GM21390 (cell line): ENCODE data around the gene USP15.
"Not testable (repeated sequence)": the region's sequence is repeated elsewhere in the genome, so short reads cannot be mapped to it uniquely, and the experiment has no call there.

Source experiments
- ATAC-seq: cut with Tn5 transposase; IDR thresholded peaks from one replicate; pipeline ENCODE4 v1.9.1; 2021; ENCODE audit not compliant: unreplicated experiment

Gene USP15

DNA sequence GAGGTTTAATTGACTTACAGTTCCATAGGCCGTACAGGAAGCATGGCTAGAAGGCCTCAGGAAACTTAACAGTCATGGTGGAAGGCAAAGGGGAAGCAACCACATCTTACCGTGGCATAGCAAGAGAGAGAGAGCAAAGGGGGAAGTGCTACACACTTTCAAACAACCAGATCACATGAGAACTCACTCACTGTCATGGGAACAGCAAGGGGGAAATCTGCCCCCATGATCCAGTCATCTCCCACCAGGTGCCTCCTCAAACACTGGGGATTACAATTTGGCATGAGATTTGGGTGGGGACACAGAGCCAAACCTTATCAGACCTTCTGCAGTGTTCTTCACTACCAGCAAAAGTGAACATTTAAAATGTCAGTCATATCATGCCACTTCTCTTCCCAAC is 58.9 kb downstream of the USP15 start:
- no peak for ATAC-seq

DNA sequence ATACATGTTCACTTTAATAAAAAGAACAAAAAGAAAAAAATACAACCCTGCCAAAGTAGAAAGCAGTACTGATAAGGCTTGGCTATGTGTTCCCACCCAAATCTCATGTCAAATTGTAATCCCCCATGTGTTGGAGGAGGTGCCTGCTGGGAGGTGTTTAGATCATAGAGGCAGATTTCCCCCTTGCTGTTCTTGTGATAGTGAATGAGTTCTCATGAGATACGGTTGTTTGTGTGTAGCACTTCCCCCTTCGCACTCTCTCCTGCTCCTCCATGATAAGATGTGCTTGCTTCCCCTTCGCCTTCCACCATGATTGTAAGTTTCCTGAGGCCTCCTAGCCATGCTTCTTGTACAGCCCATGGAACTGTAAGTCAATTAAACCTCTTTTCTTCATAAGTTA is 59.9 kb downstream of the USP15 start:
- ATAC-seq, result no peak

DNA sequence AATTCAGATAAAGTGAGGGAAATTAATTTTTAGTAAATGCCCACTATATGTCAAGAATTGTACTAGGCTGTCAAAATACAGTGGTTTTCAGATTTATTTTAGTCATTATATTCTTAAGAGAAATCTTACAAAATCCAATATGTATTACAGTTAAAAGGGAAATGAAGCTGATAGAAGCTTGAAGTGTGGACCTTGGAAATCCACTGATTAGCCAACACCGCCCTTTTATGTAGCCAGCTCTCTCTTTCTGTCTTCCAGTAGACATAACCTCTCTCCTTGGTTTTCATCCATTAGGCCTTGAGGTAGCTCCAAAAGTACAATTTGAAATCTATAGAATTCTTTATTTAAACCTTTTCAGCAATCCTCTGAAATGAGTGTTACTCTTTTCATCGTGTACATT is 63.2 kb downstream of the USP15 start:
- ATAC-seq, result no peak

DNA sequence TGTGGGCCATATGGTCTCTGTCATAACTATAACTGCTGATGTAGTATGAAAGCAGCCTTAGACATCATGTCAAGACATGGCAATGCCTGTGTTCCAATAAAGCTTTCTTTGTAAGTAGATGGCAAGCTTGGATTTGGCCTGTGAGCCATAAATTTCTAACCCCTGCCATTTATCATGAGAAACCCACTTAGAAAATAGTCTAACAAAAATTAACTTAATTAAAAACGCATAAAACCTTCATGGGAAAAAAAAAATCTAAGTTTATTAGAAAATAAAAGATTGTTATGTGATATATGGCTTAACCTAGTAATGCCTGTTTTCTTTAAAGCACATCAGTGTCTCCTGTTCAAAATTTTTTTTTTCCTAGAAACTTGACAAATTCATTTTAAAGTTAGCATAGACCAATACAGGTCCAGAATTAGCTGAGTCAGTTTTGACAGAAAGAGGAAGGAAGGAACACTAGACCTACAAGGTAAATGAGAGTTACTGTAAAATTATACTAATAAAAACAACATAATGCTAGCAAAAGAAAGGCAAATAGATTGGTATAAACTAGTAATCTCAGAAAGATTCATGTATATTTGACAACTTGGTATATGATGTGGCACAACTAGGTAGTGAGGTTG is 68.2 kb downstream of the USP15 start:
- no peak for ATAC-seq

DNA sequence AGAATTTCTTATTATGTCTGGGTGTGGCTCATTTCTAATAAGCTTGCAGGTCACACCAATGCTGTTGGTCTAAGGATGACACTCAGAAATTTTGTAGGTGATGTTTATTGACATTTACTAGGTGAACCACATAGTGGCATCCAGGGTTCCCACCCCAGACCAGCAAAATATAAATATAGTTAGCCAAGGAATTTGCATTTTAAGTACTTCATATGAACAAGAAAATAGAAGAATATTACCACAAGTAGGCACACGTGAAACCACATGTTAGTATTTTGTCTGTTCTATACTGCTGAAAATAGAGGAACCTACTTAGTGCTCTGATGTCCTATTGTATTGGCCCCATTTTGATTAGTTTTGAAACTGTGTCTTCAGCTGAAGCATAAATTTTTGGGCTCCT is 71.1 kb downstream of the USP15 start:
- peak; percentile 65 for ATAC-seq

DNA sequence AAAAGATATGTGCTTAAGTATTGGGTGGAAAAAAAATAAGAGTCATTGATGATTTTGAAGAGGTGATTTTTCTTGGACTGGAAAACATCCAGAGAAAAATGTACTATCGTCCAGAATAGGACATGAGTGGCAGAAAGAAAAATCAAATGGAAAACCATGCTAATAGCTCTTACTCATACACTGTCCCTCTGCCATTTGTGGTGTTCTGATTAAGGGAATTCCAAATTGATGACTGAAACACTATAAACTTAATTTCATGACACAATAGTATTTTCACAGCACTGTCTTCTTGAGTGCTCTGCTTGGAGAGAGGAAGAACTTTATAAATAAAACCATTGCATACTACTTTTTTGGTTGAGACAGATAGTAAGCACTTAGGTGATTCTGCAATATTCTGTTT is 72.4 kb downstream of the USP15 start:
- ATAC-seq, result no peak

DNA sequence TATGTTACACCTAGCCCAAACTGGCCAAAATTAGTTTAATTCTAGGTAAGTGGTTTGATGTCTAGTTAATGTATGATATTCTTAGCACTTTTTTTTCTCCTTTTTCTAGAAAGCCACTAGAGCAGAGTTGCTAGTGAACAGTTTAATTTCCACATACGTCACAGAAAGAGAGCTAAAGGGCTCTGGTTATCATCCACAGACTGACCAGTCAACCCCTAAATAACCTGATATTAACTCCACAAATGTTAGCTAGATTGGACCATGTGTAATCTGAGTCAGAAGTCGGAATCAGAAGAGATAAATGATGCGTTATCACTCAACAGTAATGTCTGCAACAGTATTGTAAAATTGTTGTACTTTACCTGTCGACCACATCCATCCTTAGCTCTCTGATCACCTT is 74.9 kb downstream of the USP15 start:
- ATAC-seq, result no peak

DNA sequence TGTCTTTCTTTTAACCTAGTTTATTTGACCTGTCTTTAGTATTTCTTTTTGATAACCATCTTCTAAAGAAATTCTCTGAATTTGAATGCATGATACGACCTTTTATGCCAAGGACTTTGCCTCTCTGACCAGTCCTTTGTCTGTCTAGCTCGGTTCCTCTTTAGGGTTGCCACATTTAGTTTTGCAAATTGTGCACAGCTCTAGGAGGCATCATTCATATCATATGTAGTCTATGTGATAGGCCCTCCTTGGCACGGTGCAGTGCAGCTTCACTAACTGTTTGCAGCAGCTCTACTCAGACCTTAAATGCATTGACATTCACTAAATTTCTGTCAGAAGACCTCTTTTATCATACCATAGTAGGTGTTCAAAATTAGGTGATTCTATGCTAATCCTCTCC is 75.6 kb downstream of the USP15 start:
- no peak for ATAC-seq

DNA sequence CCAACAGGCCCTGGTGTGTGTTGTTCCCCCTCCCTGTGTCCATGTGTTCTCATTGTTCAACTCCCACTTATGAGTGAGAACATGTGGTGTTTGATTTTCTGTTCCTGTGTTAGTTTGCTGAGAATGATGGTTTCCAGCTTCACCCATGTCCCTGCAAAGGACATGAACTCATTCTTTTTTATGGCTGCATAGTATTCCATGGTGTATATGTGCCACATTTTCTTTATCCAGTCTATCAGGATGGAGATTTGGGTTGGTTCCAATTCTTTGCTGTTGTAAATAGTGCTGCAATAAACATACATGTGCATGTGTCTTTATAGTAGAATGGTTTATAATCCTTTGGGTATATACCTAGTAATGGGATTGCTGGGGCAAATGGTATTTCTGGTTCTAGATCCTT is 77.4 kb downstream of the USP15 start:
- ATAC-seq, result not testable (repeated sequence)

DNA sequence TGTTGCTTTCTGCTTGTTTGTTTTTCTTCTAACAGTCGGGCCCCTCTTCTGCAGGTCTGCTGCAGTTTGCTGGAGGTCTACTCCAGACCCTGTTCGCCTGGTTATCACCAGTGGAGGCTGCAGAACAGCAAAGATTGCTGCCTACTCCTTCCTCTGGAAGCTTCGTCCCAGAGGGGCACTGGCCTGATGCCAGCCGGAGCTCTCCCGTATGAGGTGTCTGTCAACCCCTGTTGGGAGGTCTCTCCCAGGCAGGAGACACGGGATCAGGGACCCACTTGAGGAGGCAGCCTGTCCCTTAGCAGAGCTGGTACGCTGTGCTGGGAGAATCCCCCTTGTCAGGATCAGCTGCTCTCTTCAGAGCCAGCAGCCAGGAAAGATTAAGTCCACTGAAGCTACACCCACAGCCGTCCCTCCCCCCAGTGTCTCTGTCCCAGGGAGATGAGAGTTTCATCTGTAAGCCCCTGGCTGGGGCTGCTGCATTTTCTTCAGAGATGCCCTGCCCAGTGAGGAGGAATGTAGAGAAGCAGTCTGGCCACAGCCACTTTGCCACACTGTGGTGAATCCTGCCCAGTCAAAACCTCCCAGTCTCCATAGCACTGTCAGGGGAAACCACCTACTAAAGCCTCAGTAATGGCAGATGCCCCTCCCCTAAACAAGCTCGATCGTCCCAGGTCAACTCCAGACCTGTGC is 82.6 kb downstream of the USP15 start:
- not testable (repeated sequence) for ATAC-seq

DNA sequence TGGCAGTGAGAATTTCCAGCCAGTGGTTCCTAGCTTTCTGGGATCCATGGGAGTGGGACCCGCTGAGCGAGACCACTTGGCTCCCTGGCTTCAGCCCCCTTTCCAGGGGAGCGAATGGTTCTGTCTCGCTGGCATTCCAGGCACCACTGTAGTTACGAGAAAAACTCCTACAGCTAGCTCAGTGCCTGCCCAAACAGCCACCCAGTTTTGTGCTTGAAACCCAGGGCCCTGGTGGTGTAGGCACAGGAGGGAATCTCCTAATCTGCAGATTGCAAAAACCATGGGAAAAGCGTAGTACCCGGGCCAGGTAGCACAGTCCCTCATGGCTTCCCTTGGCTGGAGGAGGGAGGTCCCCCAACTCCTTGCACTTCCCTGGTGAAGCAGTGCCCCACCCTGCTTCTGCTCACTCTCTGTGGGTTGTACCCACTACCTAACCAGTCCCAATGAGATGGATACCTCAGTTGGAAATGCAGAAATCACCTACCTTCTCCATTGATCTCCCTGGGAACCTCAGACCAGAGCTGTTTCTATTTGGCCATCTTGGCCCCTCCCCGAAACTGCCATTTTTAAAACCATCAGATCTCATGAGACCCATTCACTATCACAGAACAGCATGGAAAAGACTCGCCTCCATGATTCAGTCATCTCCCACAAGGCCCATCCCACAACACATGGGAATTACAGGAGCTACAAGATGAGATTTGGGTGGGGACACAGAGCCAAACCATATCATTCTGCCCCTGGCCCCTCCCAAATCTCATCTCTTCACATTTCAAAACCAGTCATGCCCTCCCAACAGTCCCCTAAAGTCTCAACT is 83.3 kb downstream of the USP15 start:
- ATAC-seq, result not testable (repeated sequence)

DNA sequence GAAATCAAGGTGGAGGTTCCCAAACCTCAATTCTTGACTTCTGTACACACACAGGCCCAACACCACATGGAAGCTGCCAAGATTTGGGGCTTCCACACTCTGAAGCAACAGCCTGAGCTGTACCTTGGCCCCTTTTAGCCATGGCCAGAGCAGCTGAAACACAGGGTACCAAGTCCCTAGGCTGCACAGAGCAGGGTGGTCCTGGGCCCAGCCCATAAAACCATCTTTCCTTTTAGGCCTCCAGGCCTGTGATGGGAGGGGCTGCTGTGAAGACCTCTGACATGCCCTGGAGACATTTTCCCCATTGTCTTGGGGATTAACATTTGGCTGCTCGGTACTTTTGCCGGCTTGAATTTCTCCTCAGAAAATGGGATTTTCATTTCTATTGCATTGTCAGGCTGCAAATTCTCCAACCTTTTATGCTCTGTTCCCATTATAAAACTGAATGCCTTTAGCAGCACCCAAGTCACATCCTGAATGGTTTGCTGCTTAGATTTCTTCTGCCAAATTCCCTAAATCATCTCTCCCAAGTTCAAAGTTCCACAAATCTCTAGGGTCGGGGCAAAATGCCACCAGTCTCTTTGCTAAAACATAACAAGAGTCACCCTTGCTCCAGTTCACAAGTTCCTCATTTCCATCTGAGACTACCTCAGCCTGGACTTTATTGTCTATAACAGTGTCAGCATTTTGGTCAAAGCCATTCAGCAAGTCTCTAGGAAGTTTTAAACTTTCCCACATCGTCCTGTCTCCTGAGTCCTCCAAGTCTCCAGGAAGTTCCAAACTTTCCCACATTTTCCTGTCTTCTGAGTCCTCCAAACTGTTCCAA is 84.7 kb downstream of the USP15 start:
- ATAC-seq, result not testable (repeated sequence)

DNA sequence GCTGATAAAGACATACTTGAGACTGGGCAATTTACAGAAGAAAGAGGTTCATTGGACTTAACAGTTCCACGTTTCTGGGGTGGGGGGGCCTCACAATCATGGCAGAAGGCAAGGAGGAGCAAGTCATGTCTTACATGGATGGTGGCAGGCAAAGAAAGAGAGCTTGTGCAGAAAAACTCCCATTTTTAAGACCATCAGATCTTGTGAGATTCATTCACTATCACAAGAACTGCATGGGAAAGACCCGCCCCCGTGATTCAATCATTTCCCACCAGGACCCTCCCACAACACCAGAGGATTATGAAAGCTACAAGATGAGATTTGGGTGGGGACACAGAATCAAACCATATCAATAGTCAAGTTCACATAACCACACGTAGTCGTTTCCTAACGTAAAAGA is 85.5 kb downstream of the USP15 start:
- ATAC-seq, result no peak

DNA sequence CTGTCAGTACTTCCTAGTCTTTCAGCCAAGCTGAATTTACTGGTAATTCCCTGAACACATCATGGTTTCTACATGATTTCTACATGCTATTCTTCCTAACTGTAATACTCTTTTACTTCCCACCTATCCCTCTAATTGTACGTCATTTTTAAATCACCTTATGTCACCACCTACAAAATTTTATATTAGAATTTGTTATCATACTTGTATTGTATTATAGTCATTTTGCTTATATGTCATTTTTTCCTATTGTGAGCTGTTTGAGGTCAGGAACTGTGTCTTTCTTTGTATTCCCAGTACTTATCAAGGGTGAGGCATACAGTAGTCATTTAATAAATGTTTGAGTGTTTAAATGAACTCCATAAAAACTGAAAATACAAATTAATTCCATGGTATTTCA is 86.6 kb downstream of the USP15 start:
- no peak for ATAC-seq

DNA sequence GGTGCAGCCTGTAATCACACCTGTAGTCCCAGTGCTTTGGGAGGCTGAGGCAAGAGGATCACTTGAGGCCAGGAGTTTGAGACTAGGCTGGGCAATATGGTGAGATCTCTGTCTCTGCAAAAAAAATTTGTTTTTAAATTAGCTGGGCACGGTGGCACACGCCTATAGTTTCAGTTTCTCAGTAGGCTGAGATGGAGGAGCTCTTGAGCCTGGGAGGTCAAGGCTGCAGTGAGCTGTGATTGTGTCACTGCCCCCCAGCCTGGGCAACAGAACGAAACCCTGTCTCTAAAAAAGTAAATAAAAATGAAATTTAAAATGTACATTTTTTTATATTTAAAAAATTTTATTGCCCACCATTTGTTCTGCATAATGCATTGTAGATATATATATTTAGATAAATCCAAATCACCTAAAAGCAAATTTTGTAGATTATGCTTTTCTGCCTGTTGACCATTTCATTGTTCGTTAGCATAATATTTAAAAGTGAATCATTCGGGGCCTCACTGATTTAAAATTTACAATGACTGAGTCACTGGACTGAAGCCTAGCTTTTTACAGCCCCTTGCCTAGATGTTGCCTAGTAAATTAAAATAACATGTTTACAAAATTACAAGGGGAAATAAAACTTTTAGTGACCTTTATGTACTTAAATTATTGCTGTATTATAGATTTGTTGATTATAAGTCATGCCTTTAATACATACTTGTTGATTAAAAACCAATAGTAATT is 87.9 kb downstream of the USP15 start:
- ATAC-seq, result no peak

DNA sequence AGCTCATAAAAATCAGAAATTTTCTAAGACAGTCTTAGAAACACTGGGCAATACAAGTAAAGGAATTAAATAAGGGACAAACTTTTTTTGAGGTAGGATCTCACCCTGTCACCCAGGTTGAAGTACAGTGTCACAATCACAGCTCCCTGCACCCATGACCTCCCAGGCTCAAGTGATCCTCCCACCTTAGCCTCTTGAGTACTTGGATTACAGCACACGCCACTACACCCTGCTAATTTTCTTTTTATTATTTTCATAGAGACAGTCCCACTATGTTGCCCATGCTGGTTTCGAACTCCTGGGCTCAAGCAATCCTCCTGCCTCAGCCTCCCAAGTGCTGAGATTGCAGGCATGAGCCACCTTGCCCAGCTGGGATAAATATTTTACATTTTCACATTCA is 90.3 kb downstream of the USP15 start:
- ATAC-seq, result no peak

DNA sequence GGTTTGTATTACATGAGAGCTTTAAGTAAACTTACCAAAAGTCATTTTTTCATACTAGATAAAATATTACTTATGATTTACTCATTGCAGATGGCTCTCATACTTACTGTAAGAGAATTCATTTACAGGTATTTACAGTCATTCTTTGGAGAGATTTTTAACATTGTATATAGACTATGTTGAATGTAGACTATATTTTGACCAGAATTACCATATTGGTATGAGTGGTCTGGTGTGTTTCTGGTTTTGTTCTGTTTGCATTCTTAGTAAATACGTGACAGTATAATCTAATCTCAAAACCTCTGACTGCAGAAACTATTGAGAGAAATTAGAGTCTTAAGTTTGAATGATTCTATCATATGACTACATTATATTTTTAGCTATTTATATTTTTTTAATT is 91.1 kb downstream of the USP15 start:
- no peak for ATAC-seq

DNA sequence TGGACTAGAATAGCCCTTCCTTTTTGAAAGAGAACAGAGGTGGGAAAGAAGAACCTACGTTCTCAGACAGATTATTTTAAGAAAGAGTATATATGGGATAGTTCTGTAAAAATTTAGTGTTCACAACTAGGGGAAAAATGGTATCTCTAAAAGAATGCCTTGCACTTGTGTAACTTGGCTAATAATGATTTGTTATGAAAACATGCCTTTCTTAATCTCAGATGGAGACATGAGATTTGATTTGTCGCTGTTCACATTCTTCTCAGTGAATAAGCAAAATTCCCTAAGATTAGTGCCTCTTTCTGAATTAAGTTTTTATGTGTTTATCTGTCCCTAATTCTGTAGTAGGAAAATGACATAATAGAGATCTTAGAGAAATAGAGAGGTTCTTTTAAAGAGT is 100.8 kb downstream of the USP15 start:
- no peak for ATAC-seq

DNA sequence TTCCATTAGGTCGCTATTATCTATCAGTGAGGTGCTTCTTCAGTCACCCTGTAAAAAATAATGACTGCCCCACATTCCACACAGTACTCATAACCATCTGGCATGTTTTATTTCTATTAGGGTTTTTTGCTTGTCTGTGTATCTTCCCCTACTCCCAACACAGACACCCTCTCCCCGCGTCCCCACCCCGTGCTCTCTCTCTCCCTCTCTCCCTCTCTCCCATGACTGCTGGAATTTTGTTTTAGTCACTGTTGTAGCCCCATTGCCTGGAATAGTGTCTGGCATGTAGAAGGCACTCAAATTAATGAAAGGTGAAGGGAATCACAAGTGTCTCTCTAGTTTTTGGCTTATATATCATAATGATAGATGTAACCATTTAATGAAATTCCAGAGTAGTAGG is 103.3 kb downstream of the USP15 start:
- ATAC-seq, result no peak

DNA sequence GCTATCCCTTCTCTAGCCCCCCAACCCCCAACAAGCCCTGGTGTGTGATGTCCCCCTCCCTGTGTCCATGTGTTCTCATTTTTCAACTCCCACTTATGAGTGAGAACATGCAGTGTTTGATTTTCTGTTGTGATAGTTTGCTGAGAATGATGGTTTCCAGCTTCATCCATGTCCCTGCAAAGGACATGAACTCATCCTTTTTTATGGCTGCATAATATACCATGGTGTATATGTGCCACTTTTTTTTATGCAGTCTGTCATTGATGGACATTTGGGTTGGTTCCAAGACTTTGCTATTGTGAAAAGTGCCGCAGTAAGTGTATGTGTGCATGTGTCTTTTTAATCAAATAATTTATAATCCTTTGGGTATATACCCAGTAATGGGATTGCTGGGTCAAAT is 104.5 kb downstream of the USP15 start:
- ATAC-seq, result not testable (repeated sequence)

DNA sequence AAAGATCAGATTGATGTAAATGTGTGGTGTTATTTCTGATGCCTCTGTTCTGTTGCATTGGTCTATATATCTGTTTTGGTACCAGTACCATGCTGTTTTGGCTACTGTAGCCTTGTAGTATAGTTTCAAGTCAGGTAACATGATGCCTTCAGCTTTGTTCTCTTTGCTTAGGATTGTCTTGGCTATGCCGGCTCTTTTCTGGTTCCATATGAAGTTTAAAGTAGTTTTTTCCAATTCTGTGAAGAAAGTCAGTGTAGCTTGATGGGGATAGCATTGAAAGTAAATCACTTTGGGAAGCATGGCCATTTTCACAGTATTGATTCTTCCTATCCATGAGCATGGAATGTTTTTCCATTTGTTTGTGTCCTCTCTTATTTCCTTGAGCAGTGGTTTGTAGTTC is 105.6 kb downstream of the USP15 start:
- not testable (repeated sequence) for ATAC-seq
